Ovary (tissue), 9 donors: ENCODE results near the gene DCBLD1. TPM values are rescaled to one million over a fixed set of nuclear protein-coding genes. Genes with fewer than 3 reads are reported as not detected.

Source experiments
- DNase-seq, 5 donors: peaks; one replicate each; pipeline ENCODE4 v3.0.0-alpha.2; 2019 to 2020
- H3K27ac ChIP-seq, 2 donors: fragments of 200-600 bp; one replicate each; pipeline versions ENCODE4 v1.5.1 to v1.8.0; 2019 to 2022
- H3K27me3 ChIP-seq: fragments of 200-600 bp; one replicate; pipeline ENCODE4 v1.8.0; 2022
- H3K36me3 ChIP-seq: fragments of 200-600 bp; sonication (generic); one replicate; pipeline ENCODE4 v1.5.1; 2019
- H3K4me1 ChIP-seq: one replicate; pipeline ENCODE4 v1.8.1; 2013; ENCODE audit warnings: mild to moderate bottlenecking, moderate library complexity; ENCODE audit not compliant: insufficient read depth
- H3K4me3 ChIP-seq: fragments of 200-600 bp; sonication (generic); one replicate; pipeline ENCODE4 v1.5.1; 2017
- H3K9me3 ChIP-seq, 2 donors: fragments of 200-600 bp in 1 of 2; sonication (generic) in 1 of 2; one replicate each; pipeline versions ENCODE4 v1.5.1 to v1.8.1; 2013 to 2019; ENCODE audit warnings: mild to moderate bottlenecking in 1 of 2, moderate library complexity in 1 of 2
- EP300 ChIP-seq: sonication (generic); formaldehyde crosslinking; IDR thresholded peaks from one replicate; pipeline ENCODE4 v1.6.1; 2017; ENCODE audit warnings: antibody characterized with exemption
- POLR2A ChIP-seq: fragments of 450-650 bp; IDR thresholded peaks from one replicate; pipeline ENCODE4 v1.6.1; 2017; ENCODE audit warnings: antibody characterized with exemption, mild to moderate bottlenecking, moderate library complexity
- WGBS, 3 donors: extraction: QIAGEN DNeasy Blood & Tissue Kit in 1 of 3; methylation state at CpG; one replicate each; pipeline versions ENCODE4 v1.1.5 to v1.1.7; 2013 to 2017; 5-methylcytosine and 5-hydroxymethylcytosine counted together
- intact Hi-C, 4 donors: fragments of 100-400 bp; cut with DNase I; formaldehyde crosslinking; loops; one replicate each; pipeline versions ENCODE4 v1.11.0 to v1.15.1; 2022 to 2023
- polyA plus RNA-seq, 2 donors: library from polyadenylated mRNA; stranded (reverse); fragments of 200-250 nt in 1 of 2; fragments of 350-450 nt in 1 of 2; fragmentation: Illumina TruSeq in 1 of 2; extraction: RNeasy Lipid Tissue Mini Kit (QIAGEN cat#74804) in 1 of 2; gene quantifications; one replicate each; pipeline ENCODE4 v1.2.3, GENCODE V29; 2013 to 2014
- total RNA-seq, 7 donors: library from RNA; depleted of rRNA in 2 of 7; stranded (reverse); fragments of >200 nt in 2 of 7; fragmentation: NEBNext Ultra II Directional in 3 of 7; extraction: Animal tissue kit (Norgen Biotek cat#: 25700) in 3 of 7; gene quantifications; one replicate each; pipeline versions ENCODE4 v1.1.0 to v1.2.4, GENCODE V29; 2016 to 2023
- TF ChIP-seq, protein P1 (sequence below), 3 donors: fragments of 450-650 bp in 2 of 3; fragments of 200-600 bp in 1 of 3; IDR thresholded peaks; one replicate each; pipeline versions ENCODE4 v1.5.1 to v1.8.0; 2016 to 2022; ENCODE audit warnings: antibody characterized with exemption in 3 of 3, mild to moderate bottlenecking in 1 of 3
- donor health status: DM: no; HTN: no; CAD: no; lungs with moderate emphysema.
- donor health status: DM: no; HTN: no; CAD: no.
- donor health status: Bipolar disorder and iron deficiency.
- donor health status: DM: yes; HTN: yes; CAD: no.
- donor health status: DM: no; HTN: no; CAD: no.
- donor health status: DM: yes; HTN: yes; CAD: no.

DCBLD1 gene
- total and polyA plus RNA-seq, 9 donors = 2.3 to 9.2 (median 3.3) TPM

DNA sequence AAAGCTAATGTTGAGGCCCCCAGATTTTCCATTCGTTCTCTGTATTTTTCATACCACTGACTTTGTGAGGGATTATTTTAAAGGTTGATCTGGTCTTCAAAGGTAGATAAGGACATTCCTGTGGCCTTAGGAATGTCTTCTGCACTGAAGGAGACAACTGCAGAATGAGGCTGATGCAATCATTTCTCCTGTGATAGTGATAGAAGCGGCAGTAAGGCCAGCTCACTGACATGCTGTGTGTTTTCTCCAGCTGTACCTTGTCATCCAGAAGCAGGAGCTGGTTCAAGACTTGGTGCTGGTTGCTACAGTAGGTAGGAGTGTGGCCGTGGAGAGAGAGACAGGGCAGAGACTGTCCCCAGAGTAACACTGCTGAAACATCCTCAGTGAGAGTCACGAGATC is 53.8 kb downstream of the DCBLD1 start:
- no peak overlapping the region for H3K27ac ChIP-seq
- no peaks in the 10 kb centered on the region for H3K4me1 ChIP-seq
- H3K4me3 ChIP-seq = no peak overlapping the region
- intact Hi-C loops = no loop called here
- no peaks in the 10 kb centered on the region for H3K27me3 ChIP-seq
- WGBS, 3 donors = 89 to 96% (median 90%) methylated on average over 4 of the region's 4 CpGs
- H3K36me3 ChIP-seq = no peaks in the 10 kb centered on the region
- no peak for DNase-seq
- TF ChIP-seq, protein P1, sequence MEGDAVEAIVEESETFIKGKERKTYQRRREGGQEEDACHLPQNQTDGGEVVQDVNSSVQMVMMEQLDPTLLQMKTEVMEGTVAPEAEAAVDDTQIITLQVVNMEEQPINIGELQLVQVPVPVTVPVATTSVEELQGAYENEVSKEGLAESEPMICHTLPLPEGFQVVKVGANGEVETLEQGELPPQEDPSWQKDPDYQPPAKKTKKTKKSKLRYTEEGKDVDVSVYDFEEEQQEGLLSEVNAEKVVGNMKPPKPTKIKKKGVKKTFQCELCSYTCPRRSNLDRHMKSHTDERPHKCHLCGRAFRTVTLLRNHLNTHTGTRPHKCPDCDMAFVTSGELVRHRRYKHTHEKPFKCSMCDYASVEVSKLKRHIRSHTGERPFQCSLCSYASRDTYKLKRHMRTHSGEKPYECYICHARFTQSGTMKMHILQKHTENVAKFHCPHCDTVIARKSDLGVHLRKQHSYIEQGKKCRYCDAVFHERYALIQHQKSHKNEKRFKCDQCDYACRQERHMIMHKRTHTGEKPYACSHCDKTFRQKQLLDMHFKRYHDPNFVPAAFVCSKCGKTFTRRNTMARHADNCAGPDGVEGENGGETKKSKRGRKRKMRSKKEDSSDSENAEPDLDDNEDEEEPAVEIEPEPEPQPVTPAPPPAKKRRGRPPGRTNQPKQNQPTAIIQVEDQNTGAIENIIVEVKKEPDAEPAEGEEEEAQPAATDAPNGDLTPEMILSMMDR (IDR thresholded peaks at IDR 0.05) = no peak
- no peak for TF ChIP-seq EP300
- TF ChIP-seq POLR2A = no peak
- H3K9me3 ChIP-seq = no peaks in the 10 kb centered on the region

DNA sequence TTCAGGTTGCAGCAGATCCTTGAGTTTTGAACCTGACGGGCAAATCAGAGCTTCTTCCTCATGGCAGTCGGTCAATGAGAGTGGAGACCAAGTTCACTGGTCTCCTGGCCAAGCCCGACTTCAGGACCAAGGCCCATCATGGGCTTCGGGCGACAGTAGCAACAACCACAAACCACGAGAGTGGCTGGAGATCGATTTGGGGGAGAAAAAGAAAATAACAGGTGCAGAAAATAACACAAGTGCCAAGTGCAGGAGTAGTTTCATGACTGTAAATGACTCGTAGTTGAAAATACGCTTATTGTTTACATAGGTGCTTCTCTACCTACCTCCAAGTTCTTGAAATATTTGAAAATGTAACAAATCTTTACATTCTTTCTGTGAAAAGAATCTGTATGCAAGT is 56.1 kb downstream of the DCBLD1 start:
- TF ChIP-seq EP300 (no peak), POLR2A (no peak)
- TF ChIP-seq, protein P1 (IDR thresholded peaks at IDR 0.05) = no peak
- WGBS, 3 donors = 93% methylated on average over 9 of the region's 9 CpGs
- Histone ChIP-seq H3K36me3 (no peaks in the 10 kb centered on the region), H3K4me1 (no peaks in the 10 kb centered on the region), H3K27ac (no peak overlapping the region), H3K9me3 (no peaks in the 10 kb centered on the region), H3K27me3 (no peaks in the 10 kb centered on the region), H3K4me3 (no peak overlapping the region)
- no peak for DNase-seq
- intact Hi-C loops = no loop called here

DNA sequence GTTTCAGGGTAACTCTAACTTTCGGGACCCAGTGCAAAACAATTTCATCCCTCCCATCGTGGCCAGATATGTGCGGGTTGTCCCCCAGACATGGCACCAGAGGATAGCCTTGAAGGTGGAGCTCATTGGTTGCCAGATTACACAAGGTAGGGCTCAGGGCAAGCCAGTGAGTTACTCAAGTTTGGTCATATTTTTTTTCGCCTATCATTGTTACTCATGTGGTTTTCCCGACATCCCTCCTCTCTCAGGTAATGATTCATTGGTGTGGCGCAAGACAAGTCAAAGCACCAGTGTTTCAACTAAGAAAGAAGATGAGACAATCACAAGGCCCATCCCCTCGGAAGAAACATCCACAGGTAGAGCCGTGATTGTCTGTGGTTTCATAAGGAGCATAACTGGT is 58.2 kb downstream of the DCBLD1 start:
- H3K27ac ChIP-seq = no peak overlapping the region
- no peaks in the 10 kb centered on the region for H3K36me3 ChIP-seq
- H3K4me1 ChIP-seq = no peaks in the 10 kb centered on the region
- TF ChIP-seq, protein P1 (IDR thresholded peaks at IDR 0.05) = no peak
- TF ChIP-seq POLR2A = no peak
- TF ChIP-seq EP300 = no peak
- H3K9me3 ChIP-seq = no peaks in the 10 kb centered on the region
- H3K4me3 ChIP-seq = no peak overlapping the region
- DNase-seq = no peak
- intact Hi-C loops = no loop called here
- H3K27me3 ChIP-seq = no peaks in the 10 kb centered on the region
- 95 to 97% (median 97%) methylated on average over 8 of the region's 8 CpGs for WGBS, 3 donors

DNA sequence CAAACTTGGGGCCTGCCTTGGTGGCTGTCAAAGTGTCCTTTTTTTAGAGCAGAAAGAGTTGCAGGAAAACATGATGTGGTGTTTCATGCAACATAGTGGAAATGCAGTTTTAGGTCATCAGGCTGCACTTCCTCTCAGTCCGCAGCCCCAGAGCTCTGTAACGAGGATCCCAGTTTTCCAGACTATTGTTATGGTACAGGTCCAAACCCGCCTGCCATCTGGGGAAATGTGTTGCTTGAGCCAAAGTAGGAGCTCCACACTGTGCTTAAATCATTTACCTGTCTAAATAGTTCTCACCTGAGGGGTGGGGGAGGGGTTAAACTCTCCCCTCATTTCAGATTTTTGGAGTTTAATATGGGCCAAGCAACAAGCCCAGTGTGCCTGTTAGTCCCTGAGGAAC is 60.0 kb downstream of the DCBLD1 start:
- no peak overlapping the region for H3K27ac ChIP-seq
- H3K4me3 ChIP-seq = no peak overlapping the region
- no peaks in the 10 kb centered on the region for H3K27me3 ChIP-seq
- 93 to 97% (median 94%) methylated on average over 3 of the region's 3 CpGs for WGBS, 3 donors
- TF ChIP-seq, protein P1 (IDR thresholded peaks at IDR 0.05) = no peak
- TF ChIP-seq EP300 = no peak
- TF ChIP-seq POLR2A = no peak
- H3K36me3 ChIP-seq = no peaks in the 10 kb centered on the region
- intact Hi-C loops = no loop called here
- DNase-seq = no peak
- no peaks in the 10 kb centered on the region for H3K9me3 ChIP-seq
- no peaks in the 10 kb centered on the region for H3K4me1 ChIP-seq

DNA sequence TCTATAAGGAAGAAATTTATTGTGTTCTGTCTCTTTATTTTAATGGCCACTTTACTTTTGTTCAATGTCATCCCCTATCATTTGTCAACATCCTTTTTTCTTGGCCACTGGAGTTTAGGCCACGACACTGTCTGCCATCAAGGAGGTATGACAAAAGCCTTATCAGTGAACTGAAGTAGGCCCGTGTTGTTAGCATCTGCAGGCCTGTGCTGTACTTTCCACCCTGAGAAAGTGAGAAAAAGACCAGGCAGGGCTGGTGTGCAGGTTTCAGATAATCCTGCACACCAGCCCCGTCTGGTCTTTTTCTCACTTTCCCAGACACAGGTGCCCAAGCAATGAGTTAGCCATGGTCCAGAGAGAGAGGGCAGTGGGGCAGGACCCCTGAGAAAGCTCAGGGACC is 62.2 kb downstream of the DCBLD1 start:
- Histone ChIP-seq H3K4me3 (no peak overlapping the region), H3K36me3 (no peaks in the 10 kb centered on the region), H3K27me3 (no peaks in the 10 kb centered on the region), H3K27ac (no peak overlapping the region), H3K9me3 (no peaks in the 10 kb centered on the region), H3K4me1 (peaks cover 2% of the 10 kb centered on the region)
- intact Hi-C loops = no loop called here
- TF ChIP-seq EP300 (no peak), POLR2A (no peak)
- TF ChIP-seq, protein P1 (IDR thresholded peaks at IDR 0.05) = no peak
- no peak for DNase-seq
- WGBS, 3 donors = 65 to 68% (median 66%) methylated on average over 3 of the region's 3 CpGs
